CD4-positive, alpha-beta T cell (primary cell): ENCODE measurements around the gene GRID1. TPM values are rescaled to one million over a fixed set of nuclear protein-coding genes. Genes with fewer than 3 reads are reported as not detected.
A peak's percentile ranks its signal among the peaks of the same experiment; 100 is the strongest.

Source experiments
- ATAC-seq: fragments of 200-7000 bp; cut with Tn5 transposase; one replicate; pipeline ENCODE4 v1.10.0; 2022; ENCODE audit warnings: mild to moderate bottlenecking; ENCODE audit not compliant: poor library complexity
- CTCF ChIA-PET: fragments of 350-600 bp; sonication (Branson Sonifier 250); formaldehyde crosslinking; loops from one replicate; lab custom pipeline; 2021; ENCODE audit warnings: antibody characterized with exemption, inconsistent platforms; lab: Charles Lee
- POLR2A ChIA-PET: fragments of 350-600 bp; sonication (Branson Sonifier 250); formaldehyde crosslinking; loops from one replicate; lab custom pipeline; 2021; ENCODE audit warnings: antibody characterized with exemption, inconsistent platforms; lab: Charles Lee
- DNase-seq, 14 experiments: peaks; one replicate each; pipeline ENCODE4 v3.0.0-alpha.2; 2013 to 2020; ENCODE audit warnings: mixed read lengths in 2 of 14
- H3K27ac ChIP-seq, 2 donors: one replicate each; pipeline versions ENCODE4 v1.5.1 to v1.7.0; 2013; ENCODE audit warnings: low read length in 2 of 2, low read depth in 1 of 2, mild to moderate bottlenecking in 1 of 2
- H3K27me3 ChIP-seq, 2 experiments: 1 replicate in 1 of 2; 2 replicates in 1 of 2; pipeline versions ENCODE4 v1.6.1 to v1.7.0; 2013; ENCODE audit warnings: low read length in 2 of 2, control low read depth in 1 of 2, mild to moderate bottlenecking in 1 of 2, moderate library complexity in 1 of 2; ENCODE audit not compliant: insufficient read depth in 2 of 2, control insufficient read depth in 1 of 2
- H3K36me3 ChIP-seq: one replicate; pipeline ENCODE4 v1.6.1; 2013; ENCODE audit warnings: low read length, control low read depth; ENCODE audit not compliant: insufficient read depth
- H3K4me1 ChIP-seq: one replicate; pipeline ENCODE4 v1.6.1; 2013; ENCODE audit warnings: low read length, control low read depth; ENCODE audit not compliant: insufficient read depth
- H3K4me3 ChIP-seq: one replicate; pipeline ENCODE4 v1.5.1; 2013; ENCODE audit warnings: mild to moderate bottlenecking, low read length, moderate library complexity
- H3K9me3 ChIP-seq, 2 experiments: 1 replicate in 1 of 2; 2 replicates in 1 of 2; pipeline versions ENCODE4 v1.6.1 to v1.7.0; 2013; ENCODE audit warnings: low read length in 2 of 2, mild to moderate bottlenecking in 2 of 2, control low read depth in 1 of 2, moderate library complexity in 1 of 2; ENCODE audit not compliant: control insufficient read depth in 1 of 2, insufficient read depth in 1 of 2
- H3K27ac Mint-ChIP-seq: one replicate; pipeline ENCODE4 v1.8.0; 2020; ENCODE audit warnings: mixed read lengths
- H3K27me3 Mint-ChIP-seq: one replicate; pipeline ENCODE4 v1.8.0; 2021; ENCODE audit warnings: mixed read lengths
- H3K36me3 Mint-ChIP-seq: one replicate; pipeline ENCODE4 v1.8.0; 2021; ENCODE audit warnings: low read depth, mixed read lengths
- H3K4me1 Mint-ChIP-seq: one replicate; pipeline ENCODE4 v1.8.0; 2021; ENCODE audit warnings: low read depth, mixed read lengths
- H3K4me3 Mint-ChIP-seq: one replicate; pipeline ENCODE4 v1.8.0; 2020; ENCODE audit warnings: mild to moderate bottlenecking, mixed read lengths
- H3K9me3 Mint-ChIP-seq: one replicate; pipeline ENCODE4 v1.8.0; 2020; ENCODE audit warnings: mixed read lengths
- CTCF ChIP-seq: fragments of 200-600 bp; IDR thresholded peaks from one replicate; pipeline ENCODE4 v1.8.0; 2022; ENCODE audit warnings: antibody characterized with exemption, mild to moderate bottlenecking
- intact Hi-C, 2 experiments: fragments of 100-400 bp; cut with DNase I in 1 of 2; cut with micrococcal nuclease in 1 of 2; formaldehyde crosslinking; loops; one replicate each; pipeline versions ENCODE4 v1.15.1 to v1.9.0; 2023 to 2025; cut with DNase I, micrococcal nuclease
- total RNA-seq, 174 experiments: library from RNA in 2 of 174; stranded (reverse) in 2 of 174; gene quantifications; one replicate each; pipeline ENCODE4 v1.2.3 and lab custom pipeline; 2021 to 2026

GRID1 gene
- total RNA-seq, 2 experiments from 2014 or later: not detected

- Mint-ChIP-seq H3K9me3 (peaks cover 4% of the 10 kb centered on the region), H3K4me3 (no peak overlapping the region), H3K27ac (no peak overlapping the region), H3K36me3 (no peaks in the 10 kb centered on the region), H3K27me3 (no peaks in the 10 kb centered on the region), H3K4me1 (no peaks in the 10 kb centered on the region)
- Histone ChIP-seq H3K27ac (no peak overlapping the region), H3K9me3 (peaks cover 0 to 4% of the 10 kb centered on the region in 2 experiments), H3K36me3 (no peaks in the 10 kb centered on the region), H3K4me3 (no peak overlapping the region), H3K27me3 (peaks cover 0 to 5% of the 10 kb centered on the region in 2 experiments), H3K4me1 (no peaks in the 10 kb centered on the region)
- intact Hi-C loops: no loop called here
- TF ChIP-seq CTCF: no peak
- no peak for ATAC-seq
- ChIA-PET CTCF (no interaction called here), POLR2A (no interaction called here)
- DNase-seq: no peak
Observed at GRCh38 chr10:86182595-86182994, 184.0 kb downstream of the GRID1 start.

GRCh38 chr10:86182150-86182549, 184.4 kb downstream of the GRID1 start:
- Mint-ChIP-seq H3K9me3 (peaks cover 4% of the 10 kb centered on the region), H3K4me3 (no peak overlapping the region), H3K4me1 (no peaks in the 10 kb centered on the region), H3K27me3 (no peaks in the 10 kb centered on the region), H3K36me3 (no peaks in the 10 kb centered on the region), H3K27ac (no peak overlapping the region)
- ChIA-PET POLR2A (no interaction called here), CTCF (no interaction called here)
- intact Hi-C loops: no loop called here
- H3K27me3 ChIP-seq: peaks cover 0 to 5% of the 10 kb centered on the region in 2 experiments
- no peak for TF ChIP-seq CTCF
- H3K9me3 ChIP-seq: peaks cover 0 to 4% of the 10 kb centered on the region in 2 experiments
- no peak overlapping the region for H3K4me3 ChIP-seq
- H3K4me1 ChIP-seq: no peaks in the 10 kb centered on the region
- ATAC-seq (no peak), DNase-seq (peak in 1 of 14 experiments; percentile 27)
- no peak overlapping the region for H3K27ac ChIP-seq
- no peaks in the 10 kb centered on the region for H3K36me3 ChIP-seq

GRCh38 chr10:86180861-86181260, 185.7 kb downstream of the GRID1 start:
- intact Hi-C loops: no loop called here
- no peaks in the 10 kb centered on the region for H3K4me1 Mint-ChIP-seq

More at GRCh38 chr10:86180861-86181260, 185.7 kb downstream of the GRID1 start:
- Mint-ChIP-seq H3K9me3 (no peaks in the 10 kb centered on the region), H3K27me3 (no peaks in the 10 kb centered on the region), H3K36me3 (no peaks in the 10 kb centered on the region), H3K4me3 (no peak overlapping the region), H3K27ac (no peak overlapping the region)
- POLR2A ChIA-PET: no interaction called here
- Histone ChIP-seq H3K4me3 (no peak overlapping the region), H3K36me3 (no peaks in the 10 kb centered on the region), H3K27me3 (no peaks in the 10 kb centered on the region), H3K4me1 (no peaks in the 10 kb centered on the region), H3K9me3 (peaks cover 0 to 4% of the 10 kb centered on the region in 2 experiments), H3K27ac (no peak overlapping the region)
- DNase-seq: no peak
- CTCF ChIA-PET: no interaction called here
- no peak for ATAC-seq
- TF ChIP-seq CTCF: no peak
